Activated CD8-positive, alpha-beta T cell treated with anti-CD3 and anti-CD28 coated beads, Interleukin-2, amount 10 ng/mL, durations not matched to agents 7 days and 5 days (primary cell): ENCODE data around the gene NVL. TPM values are rescaled to one million over a fixed set of nuclear protein-coding genes. Genes with fewer than 3 reads are reported as not detected.

Experiments
- microRNA-seq: library from miRNA; unstranded; fragments of <30 nt; microRNA quantifications from one replicate; pipeline ENCODE4 v1.2.0, GENCODE V29; 2022
- total RNA-seq, 2 experiments: library from RNA; stranded (reverse); gene quantifications; one replicate each; pipeline ENCODE4 v1.2.3, GENCODE V29; 2021

The NVL gene
- total RNA-seq, 2 experiments from 2014 or later, result 48.5 to 56.2 TPM

Small RNA genes lying within 50 kb of the gene (microRNA-seq; reads per million reads assigned to microRNA genes)
- gene MIR320B2, result not detected

Other genes starting within 250 kb of the NVL start
- 10 to 100 TPM; 26.4 to 28.4 TPM for gene FBXO28, start 216.1 kb downstream of the NVL start, total RNA-seq
- gene DEGS1, start 146.9 kb downstream of the NVL start, total RNA-seq, result 10 to 100 TPM; 71.3 to 77.2 TPM
- 10 to 100 TPM; 41.3 to 43.7 TPM for gene CNIH4, start 26.7 kb upstream of the NVL start, total RNA-seq
- 10 to 100 TPM; 63.8 to 66.2 TPM for gene WDR26, start 104.6 kb upstream of the NVL start, total RNA-seq